GM18505 (cell line): ENCODE measurements around the gene ISLR2.
"Not testable (repeated sequence)": the region's sequence is repeated elsewhere in the genome, so short reads cannot be mapped to it uniquely, and the experiment has no call there.

Experiments used
- ATAC-seq: cut with Tn5 transposase; IDR thresholded peaks from one replicate; pipeline ENCODE4 v1.9.1; 2021; ENCODE audit not compliant: unreplicated experiment
- POLR2A ChIP-seq: IDR thresholded peaks from 4 replicates; pipeline ENCODE4 v1.6.1; 2011; ENCODE audit warnings: borderline replicate concordance; ENCODE audit not compliant: insufficient read depth, insufficient read length; ENCODE audit errors: extremely low read depth

ISLR2 gene

DNA sequence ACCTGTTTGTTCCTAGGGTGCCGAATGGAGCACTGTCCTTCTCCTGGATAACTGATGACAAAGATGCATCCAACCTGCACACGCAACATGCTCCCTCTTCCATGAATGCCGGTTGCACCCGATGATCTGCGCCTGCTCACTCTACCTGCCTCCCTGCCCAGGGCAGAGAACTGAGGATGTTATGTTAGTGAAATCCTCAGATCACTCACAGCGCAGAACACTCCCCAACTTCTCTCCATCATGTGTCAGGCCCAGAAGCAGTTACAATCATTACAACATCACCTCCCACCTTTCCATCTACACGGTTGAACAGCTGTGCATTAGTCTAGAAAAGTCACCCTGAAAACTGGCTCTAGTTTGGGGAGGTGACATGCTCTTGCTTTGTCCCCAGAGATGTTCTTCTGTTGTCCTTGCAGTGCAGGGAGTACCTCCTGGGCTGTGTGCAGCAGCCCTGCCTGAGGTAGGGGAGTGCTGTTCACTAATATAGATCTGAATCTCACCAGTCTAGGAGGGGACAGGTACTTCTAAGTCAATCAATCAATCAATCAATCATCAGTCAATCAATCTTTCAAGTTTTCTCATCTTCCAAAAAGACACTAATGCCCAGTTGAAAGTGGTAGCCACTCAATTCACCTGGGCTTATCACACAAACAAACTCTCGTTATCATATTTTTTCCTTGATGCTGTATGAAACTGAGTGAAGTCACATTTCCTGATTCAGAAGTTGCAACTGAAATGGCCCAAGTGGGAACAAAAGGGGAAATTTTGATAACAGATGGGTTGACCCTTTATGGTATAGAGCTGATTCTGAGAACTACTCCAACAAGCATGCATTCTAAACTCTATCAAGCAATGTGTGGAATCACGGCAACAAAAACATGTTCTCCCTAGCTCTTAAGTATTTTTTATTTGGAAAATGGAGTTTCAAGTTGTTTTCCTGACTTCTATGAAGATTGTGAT, 27.8 kb downstream of the ISLR2 start:
- no peak for ATAC-seq
- TF ChIP-seq POLR2A = no peak

DNA sequence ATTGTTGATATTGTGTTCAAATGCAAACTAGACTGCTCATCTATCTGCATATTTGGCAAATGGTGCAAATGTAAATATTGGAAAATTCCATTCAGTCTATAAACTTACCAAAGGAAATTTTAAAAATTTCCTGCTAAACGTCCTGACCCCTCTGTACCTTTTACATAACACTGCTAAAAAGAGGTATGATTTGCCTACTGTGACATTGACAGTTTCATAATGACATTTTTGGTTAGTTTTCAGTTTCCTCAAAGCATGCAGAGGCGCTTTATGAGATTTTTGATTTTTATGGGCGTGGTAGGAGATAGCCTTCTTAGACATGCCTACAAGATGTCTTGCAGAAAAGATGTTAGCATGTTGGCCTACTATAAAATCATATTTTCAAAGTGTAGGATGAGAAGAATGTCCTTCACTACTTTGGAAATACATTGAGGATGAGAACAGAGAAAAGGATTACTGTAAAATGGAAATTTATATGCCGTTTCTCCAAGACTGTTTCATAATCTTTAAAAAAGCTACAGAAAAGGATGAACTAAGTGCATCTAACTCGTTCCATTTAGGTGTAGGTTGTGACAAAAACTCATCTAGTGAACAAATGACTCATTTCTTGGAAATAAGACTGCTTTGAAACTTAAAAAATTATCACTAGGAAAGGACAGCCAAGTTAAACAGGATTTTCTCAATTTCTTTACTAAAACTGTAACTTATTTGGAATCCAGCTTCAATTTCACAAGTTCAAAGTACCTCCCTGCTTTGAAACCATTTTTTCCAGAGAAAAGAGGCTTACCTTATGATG, 28.7 kb downstream of the ISLR2 start:
- TF ChIP-seq POLR2A = no peak

DNA sequence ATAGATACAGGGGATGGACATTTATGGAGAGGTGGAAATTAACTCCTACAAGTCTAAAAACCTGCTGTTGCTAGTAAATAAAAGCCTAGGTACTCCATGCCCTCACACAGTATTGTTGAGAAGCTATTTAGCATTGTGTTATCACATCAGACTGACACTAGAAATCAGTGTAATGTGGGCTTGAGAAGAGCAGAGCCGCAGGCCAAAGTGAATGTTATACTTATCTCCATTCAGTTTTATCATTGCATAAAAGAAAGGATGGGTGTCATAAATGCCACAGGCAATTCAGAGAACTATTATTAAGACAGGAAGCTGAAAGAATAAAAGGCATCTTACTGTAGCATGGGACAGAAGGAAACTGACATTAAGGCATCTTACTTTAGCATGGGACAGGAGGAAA, 29.4 kb downstream of the ISLR2 start:
- ATAC-seq = no peak

More for the DNA sequence above, 28.7 kb downstream of the ISLR2 start:
- peak; percentile 55 for ATAC-seq

DNA sequence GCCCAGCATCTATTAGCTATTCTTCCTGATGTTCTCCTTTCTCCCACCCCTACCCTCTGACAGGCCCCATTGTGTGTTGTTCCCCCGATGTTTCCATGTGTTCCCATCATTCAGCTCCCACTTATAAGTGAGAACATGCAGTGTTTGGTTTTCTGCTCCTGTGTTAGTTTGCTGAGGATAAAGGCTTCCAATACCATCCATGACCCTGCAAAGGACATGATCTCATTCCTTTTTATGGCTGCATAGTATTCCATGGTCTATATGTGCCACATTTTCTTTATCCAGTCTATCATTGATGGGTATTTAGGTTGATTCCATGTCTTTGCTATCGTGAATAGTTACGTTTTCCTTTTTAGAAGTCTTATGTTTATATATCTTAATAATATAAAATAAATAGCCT, 30.0 kb downstream of the ISLR2 start:
- ATAC-seq = not testable (repeated sequence)

More for the DNA sequence above, 29.4 kb downstream of the ISLR2 start:
- no peak for TF ChIP-seq POLR2A

DNA sequence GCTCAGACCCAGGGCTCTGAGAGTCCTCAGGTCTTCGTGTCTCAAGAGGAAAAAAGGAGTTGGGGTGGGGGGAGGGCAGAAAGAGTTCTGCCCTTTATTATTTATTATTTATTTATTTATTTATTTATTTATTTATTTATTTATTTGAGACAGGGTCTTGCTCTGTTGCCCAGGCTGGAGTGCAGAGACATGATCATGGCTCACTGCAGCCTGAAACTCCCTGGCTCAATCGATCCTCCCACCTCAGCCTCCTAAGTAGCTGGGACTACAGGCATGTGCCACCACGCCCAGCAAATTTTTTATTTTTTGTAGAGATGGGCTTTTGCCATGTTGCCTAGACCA, 31.8 kb downstream of the ISLR2 start:
- ATAC-seq = not testable (repeated sequence)

DNA sequence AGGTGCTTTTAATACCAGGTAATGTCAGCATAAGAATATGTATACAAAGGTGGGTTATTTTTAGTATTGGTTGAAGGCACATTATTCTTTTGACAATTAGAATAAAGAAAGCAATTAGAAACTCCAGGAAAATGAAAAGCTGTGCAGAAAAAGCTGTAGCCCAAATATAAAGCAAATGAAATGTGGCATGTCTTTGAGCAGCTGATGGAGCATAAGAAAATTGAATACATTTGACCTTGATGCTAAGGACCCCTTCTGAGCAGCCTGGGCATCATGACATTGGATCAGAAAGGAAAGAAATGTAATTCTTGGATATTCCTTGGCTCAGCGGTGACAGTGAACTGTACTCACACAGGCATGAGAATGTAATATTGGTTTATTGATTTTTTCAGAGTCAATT, 35.1 kb downstream of the ISLR2 start:
- TF ChIP-seq POLR2A = no peak
- no peak for ATAC-seq

DNA sequence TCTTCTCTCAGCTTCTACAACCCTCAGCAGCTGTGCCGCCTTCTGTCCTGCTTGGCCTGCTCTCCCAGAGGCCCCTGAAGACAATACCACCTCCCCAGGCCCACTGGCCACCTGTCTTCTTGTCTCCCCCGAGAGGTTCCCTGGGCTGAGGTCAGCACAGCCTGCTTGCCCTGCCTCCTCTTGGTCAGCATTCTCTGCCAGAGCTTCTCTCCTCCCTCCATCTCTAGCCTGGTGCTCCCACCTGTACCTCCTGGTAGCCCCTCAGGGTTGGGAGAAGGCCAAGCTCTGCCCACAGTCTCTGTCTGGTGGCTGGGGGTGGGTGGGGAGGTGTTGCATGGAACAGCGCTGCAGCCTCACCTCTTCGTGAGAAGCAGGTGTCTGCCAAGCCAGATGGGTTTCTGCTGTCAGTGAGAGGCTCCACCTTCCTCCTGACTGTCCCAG, 37.5 kb downstream of the ISLR2 start:
- ATAC-seq = no peak
- TF ChIP-seq POLR2A = no peak

DNA sequence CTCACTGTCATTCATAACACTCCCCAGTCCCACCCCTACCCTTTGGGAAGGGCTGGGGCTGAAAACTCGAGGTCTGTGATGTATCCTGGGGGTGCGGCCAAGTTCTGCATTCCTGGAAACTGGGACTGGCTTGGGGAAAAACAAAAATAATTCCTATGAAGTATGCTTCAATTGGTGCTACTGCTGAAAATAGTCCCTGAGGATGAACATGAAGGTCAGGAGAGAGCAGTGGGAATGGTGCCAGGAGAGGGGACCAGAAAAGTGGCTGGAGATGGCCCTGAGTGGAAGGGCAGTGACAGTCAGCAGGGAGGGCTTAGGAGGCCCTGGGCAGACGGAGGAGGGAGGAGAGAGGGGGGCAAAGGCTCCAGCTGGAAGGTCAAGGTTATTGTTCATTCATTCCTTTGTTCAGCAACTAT, 38.3 kb downstream of the ISLR2 start:
- TF ChIP-seq POLR2A = no peak
- ATAC-seq = no peak

DNA sequence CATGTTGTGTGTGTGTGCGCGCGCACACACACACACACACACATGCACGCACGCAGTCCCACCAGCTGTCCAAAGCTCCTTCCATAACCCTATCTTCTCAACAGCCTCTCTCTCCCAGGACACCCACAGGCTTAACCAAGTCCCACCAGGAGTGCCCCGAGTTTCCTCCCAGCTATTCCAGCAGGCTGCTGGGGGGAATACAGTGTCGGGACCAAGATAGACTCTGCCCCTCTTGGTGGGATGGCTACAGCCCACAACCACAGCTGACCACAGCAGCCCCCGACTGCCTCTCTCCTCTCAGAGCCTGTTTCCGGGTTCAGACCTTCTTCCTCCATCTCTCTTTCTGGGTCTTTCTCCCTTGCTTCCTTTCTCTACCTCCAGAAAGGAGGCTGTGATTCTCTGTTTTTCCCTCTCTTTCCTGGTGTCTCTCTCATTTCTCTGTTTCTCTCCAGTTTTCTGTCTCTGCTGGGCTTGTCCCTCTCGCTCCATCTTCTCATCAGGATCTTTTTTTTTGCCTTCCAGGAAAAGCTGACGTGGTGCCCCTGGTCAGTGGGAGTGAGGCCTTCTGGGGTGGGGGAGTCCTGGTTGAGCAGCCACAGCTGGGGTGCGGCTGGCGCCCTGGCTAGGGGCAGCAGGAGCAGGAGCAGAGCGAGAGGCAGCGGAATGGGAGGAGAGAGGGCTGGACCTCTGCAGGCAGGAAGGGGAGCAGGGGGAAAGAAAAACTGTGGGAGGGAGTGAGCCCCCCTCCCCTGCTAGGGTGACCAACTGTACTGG, 39.9 kb downstream of the ISLR2 start:
- no peak for ATAC-seq
- no peak for TF ChIP-seq POLR2A

DNA sequence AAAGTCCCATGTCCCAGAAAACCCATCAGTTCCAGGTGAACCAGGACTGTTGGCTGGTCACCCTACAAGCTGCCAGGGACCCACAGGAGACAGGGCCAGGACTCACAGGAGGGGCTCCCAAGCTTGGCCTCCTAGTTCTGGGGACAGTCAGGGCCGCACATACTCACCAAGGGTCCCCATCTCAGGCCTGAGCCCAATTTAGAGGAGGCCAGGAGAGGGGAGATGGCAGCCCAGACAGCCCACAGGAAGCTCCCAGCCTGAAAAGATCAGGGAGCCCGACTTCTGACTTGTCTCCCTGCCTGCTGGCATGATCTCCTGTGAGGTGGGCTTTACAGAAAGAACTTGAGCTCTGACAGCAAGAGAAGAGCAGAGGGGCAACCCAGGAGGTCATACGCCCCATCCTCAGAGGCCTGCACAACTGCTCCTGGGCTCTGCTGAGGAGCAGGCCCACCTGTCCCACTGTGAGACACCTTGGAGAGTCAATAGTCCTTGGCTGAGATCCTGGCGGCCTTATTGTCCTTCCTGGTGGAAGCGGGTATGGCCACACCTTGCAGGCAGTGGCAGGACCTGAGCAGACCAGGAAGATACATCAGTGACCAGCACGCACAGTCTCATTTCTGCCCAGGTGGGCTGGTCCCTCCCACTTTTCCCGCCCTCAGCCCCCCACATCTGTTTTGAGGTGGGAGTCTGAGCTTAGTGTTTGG, 40.6 kb downstream of the ISLR2 start:
- no peak for TF ChIP-seq POLR2A
- no peak for ATAC-seq

DNA sequence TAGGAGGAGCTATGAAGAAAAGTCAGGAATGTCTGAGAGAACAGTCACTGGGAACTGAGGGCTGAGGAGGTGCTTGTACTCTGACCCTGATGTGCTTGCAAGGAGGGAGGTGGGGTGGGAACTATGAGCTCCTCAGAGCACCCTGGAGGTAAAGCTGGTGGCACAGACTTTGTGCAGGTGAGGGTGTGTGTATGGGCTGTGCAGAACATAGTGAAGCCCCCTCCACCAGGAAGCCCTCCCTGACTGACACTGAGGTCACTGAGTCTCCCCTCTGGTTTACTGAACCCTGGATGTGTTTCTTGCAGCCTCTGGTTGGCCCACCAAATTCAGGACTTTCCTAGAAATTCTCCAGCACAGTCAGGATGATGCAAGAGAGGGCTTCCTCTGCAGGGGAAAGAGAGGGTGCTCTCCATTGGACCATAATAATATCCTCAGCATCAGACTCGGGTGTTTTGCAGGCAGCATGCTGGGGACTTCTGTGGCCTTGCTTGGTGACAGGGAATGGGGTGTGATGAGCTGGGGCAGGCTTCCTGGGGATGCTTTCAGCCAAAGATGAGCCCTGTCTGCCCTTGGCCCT, 41.7 kb downstream of the ISLR2 start:
- ATAC-seq = no peak
- TF ChIP-seq POLR2A = no peak

DNA sequence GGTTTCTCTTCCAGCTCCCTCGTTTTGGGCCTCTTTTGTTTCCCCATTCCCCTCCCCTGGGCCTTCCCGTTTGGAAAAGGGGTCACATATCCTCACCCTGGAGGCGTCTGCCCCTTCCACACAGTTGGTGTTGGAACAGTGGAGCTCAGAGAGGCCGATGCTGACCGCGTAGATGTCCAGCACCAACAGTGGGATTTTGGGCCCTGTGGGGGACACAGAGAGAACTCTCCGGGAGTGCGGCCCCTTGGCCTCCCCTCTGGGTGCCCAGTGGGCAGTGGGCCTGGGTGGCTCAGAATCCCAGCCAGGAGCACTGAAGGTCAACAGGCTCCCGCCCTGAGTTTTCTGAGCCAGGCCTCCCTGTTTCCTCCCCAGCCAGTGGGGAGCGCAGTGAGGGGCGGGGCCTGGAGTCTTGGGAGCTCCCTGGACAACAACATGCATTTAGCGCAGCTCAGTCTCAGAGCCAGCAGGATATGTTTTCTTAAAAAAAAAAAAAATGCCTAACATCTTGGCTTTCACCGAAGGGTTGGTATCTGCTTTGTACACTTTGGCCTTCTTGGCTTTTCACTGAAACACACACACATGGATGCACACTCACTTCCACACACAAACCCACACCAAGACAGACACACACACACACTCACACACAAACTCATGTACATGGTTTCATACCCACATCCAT, 42.5 kb downstream of the ISLR2 start:
- TF ChIP-seq POLR2A = no peak
- ATAC-seq = no peak

DNA sequence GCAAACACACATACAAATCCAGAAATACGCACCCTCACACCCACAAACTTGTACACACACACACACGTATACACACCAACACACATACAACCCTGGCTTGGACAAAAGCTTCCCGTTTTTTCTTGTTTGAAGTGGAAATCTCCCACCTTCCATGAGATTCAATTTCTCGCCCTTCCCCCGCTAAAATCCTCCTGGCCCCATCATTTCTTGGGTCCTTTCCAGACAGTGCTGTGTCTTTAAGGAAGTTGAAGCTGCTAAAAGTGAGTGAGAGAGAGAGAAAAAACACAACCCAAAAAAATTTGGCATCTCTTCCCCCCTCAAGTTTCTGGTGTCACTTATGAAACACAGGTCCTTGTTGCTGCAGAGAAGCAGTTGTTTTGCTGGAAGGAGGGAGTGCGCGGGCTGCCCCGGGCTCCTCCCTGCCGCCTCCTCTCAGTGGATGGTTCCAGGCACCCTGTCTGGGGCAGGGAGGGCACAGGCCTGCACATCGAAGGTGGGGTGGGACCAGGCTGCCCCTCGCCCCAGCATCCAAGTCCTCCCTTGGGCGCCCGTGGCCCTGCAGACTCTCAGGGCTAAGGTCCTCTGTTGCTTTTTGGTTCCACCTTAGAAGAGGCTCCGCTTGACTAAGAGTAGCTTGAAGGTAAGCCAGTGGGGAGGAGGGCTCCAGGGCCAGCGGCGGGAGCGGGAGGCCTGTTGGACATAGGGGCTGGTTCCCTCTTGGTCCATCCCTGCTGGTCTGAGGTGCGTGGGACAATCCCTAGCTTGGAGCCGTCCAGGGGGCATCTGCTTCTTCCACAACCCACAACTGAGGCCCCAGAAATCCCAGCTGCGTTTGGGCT, 43.2 kb downstream of the ISLR2 start, which contains the start of gene ISLR:
Gene ISLR (plus strand): TSS at position 331 of the 839 bp plus-strand sequence. CDS start 1,149 bp downstream, outside the sequence.
- ATAC-seq = no peak
- TF ChIP-seq POLR2A = no peak
